SH-SY5Y (cell line): ENCODE results near the gene B4GALT2.

Experiments used
- GATA2 ChIP-seq: IDR thresholded peaks from 2 replicates; pipeline ENCODE4 v1.6.1; 2011; ENCODE audit warnings: mild to moderate bottlenecking, low read depth, low read length
- GATA3 ChIP-seq: IDR thresholded peaks from 2 replicates; pipeline ENCODE4 v1.6.1; 2011; ENCODE audit warnings: low read depth, mild to moderate bottlenecking, low read length, moderate library complexity

DNA sequence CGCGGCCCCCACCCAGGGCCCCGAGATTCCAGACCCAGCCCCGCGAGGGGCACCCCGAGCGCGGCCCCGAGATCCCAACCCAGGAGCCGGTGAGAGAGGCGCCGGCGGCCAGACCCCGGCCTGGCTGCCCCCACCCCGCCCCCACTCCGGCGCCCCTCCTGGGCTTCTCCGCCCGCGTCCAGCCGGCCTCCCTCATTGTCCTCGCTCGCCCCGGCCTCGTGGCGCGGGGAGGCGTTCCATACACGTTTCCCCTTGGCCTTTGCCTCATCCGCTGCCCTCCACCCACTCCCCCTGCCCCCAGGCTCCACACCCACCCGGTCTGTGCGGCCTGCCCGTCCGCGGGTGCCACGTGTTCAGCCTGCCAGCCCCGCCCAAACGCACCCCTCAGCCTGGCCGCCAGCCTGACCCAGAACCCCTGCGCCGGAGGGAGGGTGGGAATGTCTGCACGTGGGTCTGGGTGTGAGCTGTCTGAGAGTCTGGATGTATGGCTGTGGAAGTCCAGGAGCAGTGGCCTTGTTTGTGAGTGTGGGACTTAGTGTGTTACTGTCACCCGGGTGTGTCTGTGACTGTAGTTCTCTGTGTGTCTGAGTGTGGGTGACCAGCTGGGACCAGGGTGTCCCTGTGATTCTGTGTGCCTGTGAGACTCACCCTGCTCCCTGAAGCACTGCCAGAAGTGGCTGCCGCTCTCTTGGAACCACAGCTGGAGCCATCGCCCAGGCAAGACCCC lies 681 bp downstream of the B4GALT2 start:
- TF ChIP-seq GATA2 (no peak), GATA3 (no peak)
